Superior temporal gyrus (tissue), 1 donor: ENCODE data around the gene EFCAB11.
A peak's percentile ranks its signal among the peaks of the same experiment; 100 is the strongest.
"Not testable (repeated sequence)": the region's sequence is repeated elsewhere in the genome, so short reads cannot be mapped to it uniquely, and the experiment has no call there.

Source experiments
- DNase-seq: peaks from one replicate; pipeline ENCODE4 v3.0.0-alpha.2; 2016; ENCODE audit errors: extremely low spot score

EFCAB11 gene

GRCh38 chr14:89911010-89911919, 43.3 kb downstream of the EFCAB11 start:
- DNase-seq, result peak; percentile 81

GRCh38 chr14:89910691-89911009, 43.9 kb downstream of the EFCAB11 start:
- no peak for DNase-seq

- no peak for DNase-seq
Observed at GRCh38 chr14:89909586-89909985, 44.9 kb downstream of the EFCAB11 start.

GRCh38 chr14:89908712-89909450, 45.6 kb downstream of the EFCAB11 start:
- DNase-seq, result no peak

- no peak for DNase-seq
Observed at GRCh38 chr14:89907655-89908054, 46.9 kb downstream of the EFCAB11 start.

- DNase-seq, result no peak
Observed at GRCh38 chr14:89906000-89906399, 48.5 kb downstream of the EFCAB11 start.

GRCh38 chr14:89903340-89903952, 51.1 kb downstream of the EFCAB11 start:
- DNase-seq, result no peak

GRCh38 chr14:89902881-89903280, 51.6 kb downstream of the EFCAB11 start:
- no peak for DNase-seq

GRCh38 chr14:89900802-89901201, 53.7 kb downstream of the EFCAB11 start:
- DNase-seq, result no peak

- no peak for DNase-seq
Observed at GRCh38 chr14:89899917-89900663, 54.4 kb downstream of the EFCAB11 start.

- DNase-seq, result no peak
Observed at GRCh38 chr14:89899291-89899690, 55.2 kb downstream of the EFCAB11 start.

GRCh38 chr14:89893388-89893787, 61.1 kb downstream of the EFCAB11 start:
- DNase-seq, result not testable (repeated sequence)

GRCh38 chr14:89892953-89893352, 61.6 kb downstream of the EFCAB11 start:
- DNase-seq, result no peak

- DNase-seq, result not testable (repeated sequence)
Observed at GRCh38 chr14:89891721-89892120, 62.8 kb downstream of the EFCAB11 start.

- no peak for DNase-seq
Observed at GRCh38 chr14:89891055-89891454, 63.5 kb downstream of the EFCAB11 start.

GRCh38 chr14:89890589-89890988, 63.9 kb downstream of the EFCAB11 start:
- DNase-seq, result no peak

GRCh38 chr14:89889626-89890025, 64.9 kb downstream of the EFCAB11 start:
- no peak for DNase-seq

- no peak for DNase-seq
Observed at GRCh38 chr14:89884761-89885160, 69.8 kb downstream of the EFCAB11 start.

- DNase-seq, result no peak
Observed at GRCh38 chr14:89881839-89882238, 72.7 kb downstream of the EFCAB11 start.

- DNase-seq, result not testable (repeated sequence)
Observed at GRCh38 chr14:89874091-89874490, 80.4 kb downstream of the EFCAB11 start.

GRCh38 chr14:89870316-89870715, 84.2 kb downstream of the EFCAB11 start:
- DNase-seq, result no peak

GRCh38 chr14:89869606-89870005, 84.9 kb downstream of the EFCAB11 start:
- no peak for DNase-seq
